ENCODE data around the gene SIL1. TPM values are rescaled to one million over a fixed set of nuclear protein-coding genes. Genes with fewer than 3 reads are reported as not detected.

Gene SIL1
- total RNA-seq, 1 donor from 2014 or later: 35.6 TPM

- Histone ChIP-seq H3K4me1 (no peaks in the 10 kb centered on the region), H3K36me3 (no peaks in the 10 kb centered on the region), H3K4me3 (no peak overlapping the region), H3K27me3 (no peaks in the 10 kb centered on the region), H3K9me3 (no peaks in the 10 kb centered on the region), H3K27ac (no peak overlapping the region)
- TF ChIP-seq POLR2AphosphoS5 (IDR thresholded peaks at IDR 0.05; ENCODE audit: insufficient read depth in 1 of 2, low read depth in 1 of 2) (no peak), POLR2A (IDR thresholded peaks at IDR 0.05) (no peak), CTCF (IDR thresholded peaks at IDR 0.05) (no peak)
- intact Hi-C loops (cut with DNase I): no loop called here
- DNase-seq (ENCODE audit: extremely low spot score in 2 of 2): no peak
These were observed 106.6 kb downstream of the SIL1 start for GRCh38 chr5:139091439-139092156.

GRCh38 chr5:139090581-139090980, 107.6 kb downstream of the SIL1 start:
- no peak overlapping the region for H3K4me3 ChIP-seq
- TF ChIP-seq POLR2A (IDR thresholded peaks at IDR 0.05) (no peak), CTCF (IDR thresholded peaks at IDR 0.05) (no peak), POLR2AphosphoS5 (IDR thresholded peaks at IDR 0.05; ENCODE audit: insufficient read depth in 1 of 2, low read depth in 1 of 2) (no peak)
- H3K36me3 ChIP-seq: no peaks in the 10 kb centered on the region
- intact Hi-C loops (cut with DNase I): no loop called here
- no peaks in the 10 kb centered on the region for H3K4me1 ChIP-seq
- H3K27ac ChIP-seq: no peak overlapping the region
- H3K27me3 ChIP-seq: no peaks in the 10 kb centered on the region
- no peaks in the 10 kb centered on the region for H3K9me3 ChIP-seq
- DNase-seq (ENCODE audit: extremely low spot score in 2 of 2): no peak

DNA sequence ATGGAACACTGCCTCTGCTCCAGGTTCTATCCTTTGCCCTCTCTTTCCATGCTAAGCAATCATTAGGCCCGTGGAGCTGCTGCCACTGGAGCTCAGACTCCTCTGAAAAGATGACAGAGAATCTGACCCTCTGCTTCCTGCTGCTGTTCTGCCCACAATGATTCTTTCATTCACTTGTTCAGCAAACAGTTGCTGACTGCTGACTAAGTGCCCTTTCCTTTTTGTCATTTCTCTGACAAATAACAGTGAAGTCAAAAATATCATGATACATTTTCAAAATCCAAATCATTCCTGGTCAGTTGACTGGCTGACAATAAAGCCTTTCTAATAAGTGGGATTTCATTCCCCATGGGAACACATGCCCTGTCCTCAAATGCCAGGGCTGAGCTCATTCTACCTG, 110.1 kb downstream of the SIL1 start:
- H3K9me3 ChIP-seq: no peaks in the 10 kb centered on the region

DNA sequence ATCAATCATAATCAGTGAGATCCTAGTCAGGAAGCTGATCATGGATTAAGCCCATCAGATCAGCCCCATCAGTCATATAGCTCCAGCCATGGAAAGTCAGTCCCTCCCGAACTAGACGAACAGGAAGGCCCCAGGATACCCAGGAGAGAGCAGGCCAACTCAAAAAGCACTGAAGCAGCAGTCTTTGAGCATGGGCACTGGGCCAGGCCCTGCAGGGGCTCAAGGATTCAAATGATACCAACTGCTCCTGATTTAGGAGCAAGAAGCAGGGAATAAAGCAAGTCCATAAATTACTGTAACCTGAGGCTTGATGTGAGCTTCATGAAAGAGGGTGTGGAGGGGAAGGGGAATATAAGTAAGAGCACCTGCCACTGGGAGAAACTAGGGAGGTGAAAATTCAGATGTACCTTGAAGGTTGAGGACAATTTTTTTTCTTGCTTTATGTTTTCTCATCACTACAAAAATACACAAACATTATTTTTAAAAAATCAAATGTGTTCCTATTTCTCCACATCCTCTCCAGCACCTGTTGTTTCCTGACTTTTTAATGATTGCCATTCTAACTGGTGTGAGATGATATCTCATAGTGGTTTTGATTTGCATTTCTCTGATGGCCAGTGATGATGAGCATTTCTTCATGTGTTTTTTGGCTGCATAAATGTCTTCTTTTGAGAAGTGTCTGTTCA, 115.2 kb downstream of the SIL1 start:
- Histone ChIP-seq H3K4me3 (no peak overlapping the region), H3K36me3 (no peaks in the 10 kb centered on the region), H3K27ac (no peak overlapping the region), H3K27me3 (no peaks in the 10 kb centered on the region), H3K4me1 (no peaks in the 10 kb centered on the region), H3K9me3 (no peaks in the 10 kb centered on the region)
- TF ChIP-seq POLR2A (IDR thresholded peaks at IDR 0.05) (no peak), POLR2AphosphoS5 (IDR thresholded peaks at IDR 0.05; ENCODE audit: insufficient read depth in 1 of 2, low read depth in 1 of 2) (no peak), CTCF (IDR thresholded peaks at IDR 0.05) (no peak)
- intact Hi-C loops (cut with DNase I): no loop called here
- DNase-seq (ENCODE audit: extremely low spot score in 2 of 2): no peak

More for the DNA sequence above, 110.1 kb downstream of the SIL1 start:
- no peak for DNase-seq (ENCODE audit: extremely low spot score in 2 of 2)
- no peaks in the 10 kb centered on the region for H3K4me1 ChIP-seq
- no peak overlapping the region for H3K27ac ChIP-seq
- intact Hi-C loops (cut with DNase I): no loop called here
- no peak for TF ChIP-seq POLR2A (IDR thresholded peaks at IDR 0.05)
- no peak for TF ChIP-seq POLR2AphosphoS5 (IDR thresholded peaks at IDR 0.05; ENCODE audit: insufficient read depth in 1 of 2, low read depth in 1 of 2)
- no peak for TF ChIP-seq CTCF (IDR thresholded peaks at IDR 0.05)
- no peak overlapping the region for H3K4me3 ChIP-seq
- no peaks in the 10 kb centered on the region for H3K27me3 ChIP-seq
- H3K36me3 ChIP-seq: no peaks in the 10 kb centered on the region

Measured in vagina (tissue), 2 donors.